ENCODE data around the gene SLC15A4. TPM values are rescaled to one million over a fixed set of nuclear protein-coding genes. Genes with fewer than 3 reads are reported as not detected.

The SLC15A4 gene
- total and polyA plus RNA-seq, 7 experiments from 2014 or later = 1.9 to 44.5 (median 11.0) TPM

DNA sequence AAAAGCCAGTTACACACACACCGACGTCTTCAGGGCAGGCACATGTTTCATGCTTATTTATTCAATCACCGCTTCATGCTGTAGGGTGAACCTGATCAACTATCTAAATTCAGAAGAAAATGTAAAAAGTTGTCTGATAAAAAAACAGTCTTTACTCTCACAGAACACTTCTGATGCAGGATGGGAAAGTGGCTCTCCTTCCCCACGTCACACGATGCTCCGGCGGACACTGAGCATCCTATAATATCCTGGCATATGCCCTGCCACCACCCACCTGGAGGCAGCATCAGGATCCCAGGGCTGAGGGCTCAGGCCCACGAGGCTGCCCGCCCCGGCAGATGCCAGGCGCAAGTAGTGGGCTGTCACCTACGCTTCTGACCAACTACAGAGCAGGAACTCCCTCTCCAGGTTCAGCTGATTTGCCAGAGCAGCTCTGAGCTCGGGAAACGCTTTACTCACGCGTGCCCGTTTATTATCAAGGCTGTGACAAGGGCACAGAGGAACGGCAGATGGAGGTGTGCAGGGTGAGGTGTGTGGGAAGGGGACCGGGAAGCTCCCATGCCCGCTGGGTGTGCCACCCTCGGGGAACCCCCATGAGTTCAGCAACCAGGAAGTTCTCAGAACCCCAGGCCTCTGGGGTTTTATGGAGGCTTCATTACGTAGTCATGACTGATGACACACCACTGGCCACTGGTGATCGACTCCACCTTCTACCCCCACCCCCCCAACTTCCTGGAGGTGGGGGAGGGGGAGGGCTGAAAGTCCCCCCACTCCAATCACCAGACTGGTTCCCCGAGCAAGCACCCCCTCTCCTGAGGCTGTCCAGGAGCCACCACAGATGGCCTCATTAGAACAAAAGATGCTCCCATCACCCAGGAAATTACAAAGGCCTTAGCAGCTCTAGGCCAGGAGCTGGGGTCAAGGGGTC is 32.1 kb downstream of the SLC15A4 start:
- Histone ChIP-seq H3K4me3 (ENCODE audit: low read length) (no peak overlapping the region), H3K27me3 (ENCODE audit: control insufficient read depth in 2 of 2, insufficient read depth in 2 of 2, low read length in 2 of 2) (no peaks in the 10 kb centered on the region), H3K27ac (ENCODE audit: low read depth, low read length) (no peak overlapping the region), H3K9me3 (ENCODE audit: control insufficient read depth in 2 of 3, low read length in 3 of 3) (no peaks in the 10 kb centered on the region), H3K36me3 (ENCODE audit: control insufficient read depth in 2 of 3, insufficient read depth in 3 of 3, low read length in 3 of 3) (peaks cover 0 to 20% (median 0%) of the 10 kb centered on the region in 3 experiments), H3K4me1 (ENCODE audit: control insufficient read depth in 2 of 2, insufficient read depth in 2 of 2, low read length in 2 of 2) (peaks cover 0 to 45% of the 10 kb centered on the region in 2 donors)
- ATAC-seq (no peak), DNase-seq (no peak)
- no peaks in the 10 kb centered on the region for H3K27me3 Mint-ChIP-seq
- H3K36me3 Mint-ChIP-seq = peaks cover 11 to 39% (median 13%) of the 10 kb centered on the region in 5 donors
- no peak overlapping the region for H3K27ac Mint-ChIP-seq
- ChIA-PET CTCF (no interaction called here), POLR2A (no interaction called here)
- intact Hi-C loops (cut with micrococcal nuclease) = no loop called here
- no peaks in the 10 kb centered on the region for H3K9me3 Mint-ChIP-seq
- peaks cover 12 to 38% (median 16%) of the 10 kb centered on the region in 7 donors for H3K4me1 Mint-ChIP-seq
- no peak overlapping the region for H3K4me3 Mint-ChIP-seq

DNA sequence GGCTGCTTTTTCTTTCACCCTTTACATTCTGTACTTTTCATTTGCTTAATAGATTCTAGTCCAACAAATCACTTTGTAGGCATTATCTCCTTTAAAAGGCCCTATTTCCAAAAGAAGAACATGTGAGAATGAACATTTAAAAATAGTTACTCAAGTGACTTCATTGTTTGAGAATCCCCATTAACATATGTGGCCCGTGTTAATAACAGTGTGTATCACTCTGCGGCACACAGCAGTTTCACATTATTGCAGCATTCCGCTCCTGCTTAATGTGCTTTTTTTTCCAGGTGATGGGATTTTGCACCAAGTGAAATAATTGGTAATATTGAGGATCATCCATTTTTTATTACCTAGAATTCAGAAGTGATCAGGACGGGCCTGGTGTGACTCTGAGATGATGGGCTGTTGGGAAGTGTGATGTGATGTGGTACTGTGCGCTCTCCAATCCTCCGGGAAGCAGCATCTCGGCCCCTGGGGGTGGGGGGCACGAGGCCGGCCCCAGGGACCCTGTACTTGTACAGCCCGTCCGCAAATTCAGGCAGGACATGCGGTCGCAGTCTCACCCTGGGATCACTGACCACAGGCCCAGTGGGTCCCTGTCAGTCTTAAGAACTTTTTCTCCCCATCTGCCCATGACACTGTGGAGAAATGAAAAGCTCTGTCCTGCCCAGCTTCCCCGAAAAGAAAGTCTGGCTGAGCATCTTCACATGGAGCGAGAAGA is 32.9 kb downstream of the SLC15A4 start:
- Mint-ChIP-seq H3K27me3 (no peaks in the 10 kb centered on the region), H3K4me1 (peaks cover 9 to 29% (median 14%) of the 10 kb centered on the region in 7 donors), H3K27ac (no peak overlapping the region), H3K36me3 (peaks cover 11 to 34% (median 13%) of the 10 kb centered on the region in 5 donors), H3K9me3 (no peaks in the 10 kb centered on the region), H3K4me3 (no peak overlapping the region)
- ChIA-PET POLR2A (no interaction called here), CTCF (no interaction called here)
- Histone ChIP-seq H3K27me3 (ENCODE audit: control insufficient read depth in 2 of 2, insufficient read depth in 2 of 2, low read length in 2 of 2) (no peaks in the 10 kb centered on the region), H3K4me3 (ENCODE audit: low read length) (no peak overlapping the region), H3K27ac (ENCODE audit: low read depth, low read length) (no peak overlapping the region), H3K9me3 (ENCODE audit: control insufficient read depth in 2 of 3, low read length in 3 of 3) (no peaks in the 10 kb centered on the region), H3K36me3 (ENCODE audit: control insufficient read depth in 2 of 3, insufficient read depth in 3 of 3, low read length in 3 of 3) (peaks cover 0 to 17% (median 0%) of the 10 kb centered on the region in 3 experiments), H3K4me1 (ENCODE audit: control insufficient read depth in 2 of 2, insufficient read depth in 2 of 2, low read length in 2 of 2) (peaks cover 0 to 37% of the 10 kb centered on the region in 2 donors)
- ATAC-seq (no peak), DNase-seq (no peak)
- intact Hi-C loops (cut with micrococcal nuclease) = no loop called here

DNA sequence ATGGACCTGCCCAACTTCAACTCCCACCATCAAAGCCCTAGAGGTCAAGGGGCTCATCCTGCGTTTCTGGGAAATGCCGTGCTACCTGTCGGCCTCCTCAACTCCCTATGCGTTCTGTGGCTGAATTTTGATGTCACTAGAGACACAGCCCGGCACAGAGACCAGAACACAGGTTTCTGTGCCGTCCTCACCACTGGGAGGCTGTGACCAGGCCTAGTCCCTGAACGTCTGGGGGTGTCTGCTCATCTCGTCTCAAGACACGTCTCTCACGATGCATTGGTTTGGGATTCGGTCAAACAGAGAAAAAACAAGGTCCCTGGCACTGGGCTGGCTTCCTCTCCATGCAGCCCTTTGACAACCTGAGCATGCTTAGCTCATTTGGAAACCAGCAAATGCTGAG is 33.5 kb downstream of the SLC15A4 start:
- H3K36me3 Mint-ChIP-seq = peaks cover 11 to 29% (median 13%) of the 10 kb centered on the region in 5 donors
- H3K9me3 Mint-ChIP-seq = no peaks in the 10 kb centered on the region
- H3K27ac Mint-ChIP-seq = no peak overlapping the region
- ChIA-PET POLR2A (no interaction called here), CTCF (no interaction called here)
- Histone ChIP-seq H3K36me3 (ENCODE audit: control insufficient read depth in 2 of 3, insufficient read depth in 3 of 3, low read length in 3 of 3) (peaks cover 0 to 11% (median 0%) of the 10 kb centered on the region in 3 experiments), H3K27ac (ENCODE audit: low read depth, low read length) (no peak overlapping the region), H3K27me3 (ENCODE audit: control insufficient read depth in 2 of 2, insufficient read depth in 2 of 2, low read length in 2 of 2) (no peaks in the 10 kb centered on the region), H3K9me3 (ENCODE audit: control insufficient read depth in 2 of 3, low read length in 3 of 3) (no peaks in the 10 kb centered on the region), H3K4me3 (ENCODE audit: low read length) (no peak overlapping the region), H3K4me1 (ENCODE audit: control insufficient read depth in 2 of 2, insufficient read depth in 2 of 2, low read length in 2 of 2) (peaks cover 0 to 31% of the 10 kb centered on the region in 2 donors)
- peaks cover 6 to 23% (median 14%) of the 10 kb centered on the region in 7 donors for H3K4me1 Mint-ChIP-seq
- H3K4me3 Mint-ChIP-seq = no peak overlapping the region
- no peaks in the 10 kb centered on the region for H3K27me3 Mint-ChIP-seq
- DNase-seq (no peak), ATAC-seq (no peak)
- intact Hi-C loops (cut with micrococcal nuclease) = no loop called here

DNA sequence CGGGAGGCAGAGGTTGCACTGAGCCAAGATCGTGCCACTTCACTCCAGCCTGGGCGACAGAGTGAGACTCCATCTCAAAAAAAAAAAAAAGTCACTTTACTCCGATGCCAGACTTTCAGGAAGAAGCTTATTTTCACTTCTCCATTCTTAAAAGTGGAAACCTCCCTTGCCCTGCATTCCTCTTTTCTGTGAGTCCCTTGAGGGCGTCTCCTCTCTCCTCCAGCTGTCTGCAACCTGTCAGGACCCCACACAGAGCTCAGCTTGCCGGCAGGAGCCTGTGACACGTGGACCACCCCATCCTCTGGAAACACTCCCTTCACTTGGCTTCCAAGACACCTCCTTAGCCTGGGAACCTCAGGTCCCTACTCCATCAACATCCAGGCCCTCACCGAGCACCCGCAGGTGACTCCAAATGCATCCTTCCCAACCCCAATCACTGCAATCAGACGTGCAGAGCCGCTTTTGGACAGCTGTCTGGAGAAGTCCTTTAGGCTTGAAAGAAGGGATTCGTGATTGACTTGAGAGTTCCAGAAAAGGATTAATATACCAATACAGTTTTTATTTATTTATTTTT is 34.3 kb downstream of the SLC15A4 start:
- Mint-ChIP-seq H3K27me3 (no peaks in the 10 kb centered on the region), H3K27ac (peak overlapping the region in 2 of 9 donors; percentile 49 to 82), H3K9me3 (no peaks in the 10 kb centered on the region), H3K36me3 (peaks cover 8 to 24% (median 9%) of the 10 kb centered on the region in 5 donors), H3K4me3 (no peak overlapping the region), H3K4me1 (peaks cover 0 to 15% (median 8%) of the 10 kb centered on the region in 7 donors)
- Histone ChIP-seq H3K27me3 (ENCODE audit: control insufficient read depth in 2 of 2, insufficient read depth in 2 of 2, low read length in 2 of 2) (no peaks in the 10 kb centered on the region), H3K36me3 (ENCODE audit: control insufficient read depth in 2 of 3, insufficient read depth in 3 of 3, low read length in 3 of 3) (peaks cover 0 to 10% (median 0%) of the 10 kb centered on the region in 3 experiments), H3K4me3 (ENCODE audit: low read length) (no peak overlapping the region), H3K9me3 (ENCODE audit: control insufficient read depth in 2 of 3, low read length in 3 of 3) (no peaks in the 10 kb centered on the region), H3K27ac (ENCODE audit: low read depth, low read length) (no peak overlapping the region), H3K4me1 (ENCODE audit: control insufficient read depth in 2 of 2, insufficient read depth in 2 of 2, low read length in 2 of 2) (peaks cover 0 to 23% of the 10 kb centered on the region in 2 donors)
- ATAC-seq (peak; percentile 50), DNase-seq (no peak)
- CTCF ChIA-PET = no interaction called here
- POLR2A ChIA-PET = no interaction called here
- intact Hi-C loops (cut with micrococcal nuclease) = no loop called here

DNA sequence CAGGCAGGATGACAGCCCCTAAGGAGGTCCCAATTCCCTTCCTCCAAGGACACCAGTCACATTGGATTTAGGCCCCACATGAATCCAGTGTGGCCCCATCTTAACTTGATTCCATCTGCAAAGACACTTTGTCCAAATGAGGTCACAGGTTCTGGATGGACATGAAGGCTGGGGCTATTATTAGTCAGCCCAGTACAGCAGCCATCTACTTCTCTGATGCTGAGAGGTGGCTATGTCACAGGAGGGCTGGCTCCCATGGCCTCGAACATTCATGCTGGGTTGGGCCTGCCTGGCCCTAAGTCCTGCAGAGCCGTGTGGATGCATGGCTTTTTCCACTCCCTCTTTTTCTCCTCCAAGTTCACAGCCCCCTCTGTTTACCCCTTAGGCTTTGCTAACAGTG is 35.9 kb downstream of the SLC15A4 start:
- no peak for ATAC-seq
- Histone ChIP-seq H3K27ac (ENCODE audit: low read depth, low read length) (no peak overlapping the region), H3K4me1 (ENCODE audit: control insufficient read depth in 2 of 2, insufficient read depth in 2 of 2, low read length in 2 of 2) (peaks cover 0 to 7% of the 10 kb centered on the region in 2 donors), H3K27me3 (ENCODE audit: control insufficient read depth in 2 of 2, insufficient read depth in 2 of 2, low read length in 2 of 2) (no peaks in the 10 kb centered on the region), H3K9me3 (ENCODE audit: control insufficient read depth in 2 of 3, low read length in 3 of 3) (no peaks in the 10 kb centered on the region), H3K36me3 (ENCODE audit: control insufficient read depth in 2 of 3, insufficient read depth in 3 of 3, low read length in 3 of 3) (peaks cover 0 to 8% (median 0%) of the 10 kb centered on the region in 3 experiments), H3K4me3 (ENCODE audit: low read length) (no peak overlapping the region)
- no peaks in the 10 kb centered on the region for H3K9me3 Mint-ChIP-seq
- H3K4me3 Mint-ChIP-seq = no peak overlapping the region
- peaks cover 0 to 12% (median 6%) of the 10 kb centered on the region in 5 donors for H3K36me3 Mint-ChIP-seq
- no peak overlapping the region for H3K27ac Mint-ChIP-seq
- H3K27me3 Mint-ChIP-seq = no peaks in the 10 kb centered on the region
- DNase-seq = no peak
- intact Hi-C loops (cut with micrococcal nuclease) = no loop called here
- H3K4me1 Mint-ChIP-seq = peaks cover 6 to 15% (median 10%) of the 10 kb centered on the region in 7 donors
- ChIA-PET CTCF (no interaction called here), POLR2A (no interaction called here)

DNA sequence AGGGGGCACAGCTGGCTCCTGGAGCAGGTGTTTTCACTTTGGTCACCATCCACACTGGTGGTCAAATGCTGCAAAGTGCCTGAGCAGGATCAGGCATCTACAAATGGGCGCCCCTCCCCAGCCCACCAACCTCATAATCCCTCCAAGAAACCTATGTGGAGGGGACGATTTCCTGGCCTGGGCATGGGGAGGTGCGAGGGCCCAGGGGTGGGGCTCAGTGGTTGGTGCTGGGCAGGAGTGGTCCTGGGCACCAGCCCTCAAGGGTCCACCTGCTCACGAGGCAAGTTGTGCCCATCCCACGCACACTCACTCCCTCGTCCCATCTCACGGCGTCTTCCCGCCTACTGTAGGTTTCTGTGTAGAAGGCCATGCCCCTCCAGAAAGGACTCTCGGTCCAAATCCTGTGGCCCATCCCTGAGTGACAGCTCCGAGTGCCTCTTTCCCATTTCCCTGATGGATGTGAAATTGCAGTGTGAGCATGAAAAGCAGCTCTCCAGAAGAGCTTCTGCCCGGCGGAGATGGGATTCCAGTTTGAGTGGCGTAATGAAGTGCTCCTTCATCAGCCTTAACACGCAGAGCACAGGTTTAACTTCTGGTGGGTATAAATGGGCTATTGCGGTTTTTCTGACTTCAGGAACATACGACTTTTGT is 36.9 kb downstream of the SLC15A4 start:
- Histone ChIP-seq H3K27ac (ENCODE audit: low read depth, low read length) (no peak overlapping the region), H3K9me3 (ENCODE audit: control insufficient read depth in 2 of 3, low read length in 3 of 3) (no peaks in the 10 kb centered on the region), H3K27me3 (ENCODE audit: control insufficient read depth in 2 of 2, insufficient read depth in 2 of 2, low read length in 2 of 2) (no peaks in the 10 kb centered on the region), H3K36me3 (ENCODE audit: control insufficient read depth in 2 of 3, insufficient read depth in 3 of 3, low read length in 3 of 3) (peaks cover 0 to 3% (median 0%) of the 10 kb centered on the region in 3 experiments), H3K4me3 (ENCODE audit: low read length) (no peak overlapping the region), H3K4me1 (ENCODE audit: control insufficient read depth in 2 of 2, insufficient read depth in 2 of 2, low read length in 2 of 2) (peaks cover 0 to 5% of the 10 kb centered on the region in 2 donors)
- H3K27ac Mint-ChIP-seq = no peak overlapping the region
- intact Hi-C loops (cut with micrococcal nuclease) = no loop called here
- DNase-seq = no peak
- CTCF ChIA-PET = no interaction called here
- ATAC-seq = no peak
- peaks cover 7 to 16% (median 10%) of the 10 kb centered on the region in 7 donors for H3K4me1 Mint-ChIP-seq
- no peaks in the 10 kb centered on the region for H3K9me3 Mint-ChIP-seq
- POLR2A ChIA-PET = no interaction called here
- no peak overlapping the region for H3K4me3 Mint-ChIP-seq
- H3K27me3 Mint-ChIP-seq = peaks cover 0 to 5% (median 0%) of the 10 kb centered on the region in 5 donors
- peaks cover 0 to 4% (median 0%) of the 10 kb centered on the region in 5 donors for H3K36me3 Mint-ChIP-seq

Data from naive thymus-derived CD4-positive, alpha-beta T cell (primary cell).